A549 (cell line): ENCODE measurements around the gene MCM7. TPM values are rescaled to one million over a fixed set of nuclear protein-coding genes. Genes with fewer than 3 reads are reported as not detected.

Source experiments
- ATAC-seq, 2 experiments: fragments of 200-7000 bp in 1 of 2; fragments of >200 bp in 1 of 2; cut with Nextera tagmentation in 1 of 2; cut with Tn5 transposase in 1 of 2; 3 replicates each; pipeline versions ENCODE4 v1.8.0 to v1.9.1; 2018 to 2020; ENCODE audit warnings: mild to moderate bottlenecking in 1 of 2, moderate library complexity in 1 of 2
- CTCF ChIA-PET: fragments of 300-600 bp; sonication (Branson Sonifier 250); formaldehyde crosslinking; extraction: SDS; loops from one replicate; lab custom pipeline; 2021; ENCODE audit warnings: antibody characterized with exemption, inconsistent platforms; lab: Yijun Ruan, JAX
- POLR2A ChIA-PET: fragments of 350-600 bp; formaldehyde crosslinking; extraction: SDS; loops from one replicate; lab custom pipeline; 2021; ENCODE audit warnings: antibody characterized with exemption, inconsistent platforms; lab: Yijun Ruan, JAX
- DNase-seq, 2 experiments: peaks; one replicate each; pipeline versions ENCODE4 v3.0.0 to v3.0.0-alpha.2; 2011 to 2016; ENCODE audit warnings: low read depth in 1 of 2, low spot score in 1 of 2
- FAIRE-seq: peaks from 2 replicates; lab custom pipeline; 2011; peaks lifted over from hg19 to GRCh38; lab: Jason Lieb, UNC
- H3K27ac ChIP-seq, 2 experiments: fragments of >200 bp; sonication (Bioruptor Twin); formaldehyde crosslinking; 3 replicates each; pipeline ENCODE4 v1.5.1; 2016 to 2017
- H3K4me1 ChIP-seq: fragments of >200 bp; sonication (Bioruptor Twin); formaldehyde crosslinking; 3 replicates; pipeline ENCODE4 v1.6.1; 2016
- H3K4me2 ChIP-seq: fragments of >200 bp; sonication (Bioruptor Twin); formaldehyde crosslinking; 3 replicates; pipeline ENCODE4 v1.6.1; 2016
- H3K4me3 ChIP-seq: fragments of >200 bp; sonication (Bioruptor Twin); formaldehyde crosslinking; 3 replicates; pipeline ENCODE4 v1.5.1; 2016
- H3K9me3 ChIP-seq: fragments of >200 bp; sonication (Bioruptor Twin); formaldehyde crosslinking; 3 replicates; pipeline ENCODE4 v1.6.1; 2016
- CEBPB ChIP-seq, 2 experiments: fragments of >200 bp in 1 of 2; sonication (Bioruptor Twin) in 1 of 2; formaldehyde crosslinking in 1 of 2; IDR thresholded peaks; 2 replicates each; pipeline ENCODE4 v1.6.1; 2012 to 2016
- CTCF ChIP-seq: fragments of >200 bp; sonication (Bioruptor Twin); formaldehyde crosslinking; IDR thresholded peaks from 3 replicates; pipeline ENCODE4 v1.5.1; 2016
- EP300 ChIP-seq, 2 experiments: fragments of >200 bp; sonication (Bioruptor Twin); formaldehyde crosslinking; IDR thresholded peaks; 2 replicates in 1 of 2; 3 replicates in 1 of 2; pipeline ENCODE4 v1.6.1; 2016 to 2017
- ESRRA ChIP-seq: fragments of 150-350 bp; IDR thresholded peaks from 2 replicates; pipeline ENCODE4 v1.6.1; 2014; ENCODE audit warnings: mild to moderate bottlenecking, low read length, borderline replicate concordance
- FOSB ChIP-seq: fragments of 250-450 bp; sonication (Bioruptor Pico); IDR thresholded peaks from 2 replicates; pipeline ENCODE4 v1.5.0; 2020; ENCODE audit warnings: mild to moderate bottlenecking, moderate library complexity
- HDAC2 ChIP-seq: fragments of 200-600 bp; sonication (generic); IDR thresholded peaks from 2 replicates; pipeline ENCODE4 v1.6.1; 2016
- HEYL ChIP-seq: fragments of 250-450 bp; sonication (Bioruptor Pico); IDR thresholded peaks from 2 replicates; pipeline ENCODE4 v1.8.0; 2021; ENCODE audit warnings: mild to moderate bottlenecking, moderate library complexity
- HOXA7 ChIP-seq: fragments of 250-450 bp; sonication (Bioruptor Pico); IDR thresholded peaks from 2 replicates; pipeline ENCODE4 v1.5.0; 2020; ENCODE audit warnings: mild to moderate bottlenecking, moderate library complexity
- HOXB13 ChIP-seq: fragments of 250-450 bp; sonication (Bioruptor Pico); IDR thresholded peaks from 2 replicates; pipeline ENCODE4 v1.5.0; 2020; ENCODE audit warnings: low read depth, mild to moderate bottlenecking, moderate library complexity
- HOXB5 ChIP-seq: fragments of 250-450 bp; sonication (Bioruptor Pico); IDR thresholded peaks from 2 replicates; pipeline ENCODE4 v1.5.0; 2020; ENCODE audit warnings: mild to moderate bottlenecking, moderate library complexity
- JUN ChIP-seq, 2 experiments: fragments of >200 bp; sonication (Bioruptor Twin); formaldehyde crosslinking; IDR thresholded peaks; 2 replicates in 1 of 2; 3 replicates in 1 of 2; pipeline ENCODE4 v1.6.1; 2016 to 2017
- KDM1A ChIP-seq: fragments of 200-600 bp; sonication (generic); IDR thresholded peaks from 2 replicates; pipeline ENCODE4 v1.6.1; 2016; ENCODE audit warnings: low read depth, mild to moderate bottlenecking
- KDM5A ChIP-seq: fragments of 200-600 bp; sonication (generic); IDR thresholded peaks from 2 replicates; pipeline ENCODE4 v1.6.1; 2016; ENCODE audit warnings: antibody characterized with exemption, mild to moderate bottlenecking
- MAFK ChIP-seq: fragments of 450-650 bp; IDR thresholded peaks from 2 replicates; pipeline ENCODE4 v1.6.1; 2014; ENCODE audit not compliant: partially characterized antibody
- MAZ ChIP-seq: fragments of 150-350 bp; IDR thresholded peaks from 2 replicates; pipeline ENCODE4 v1.6.1; 2014; ENCODE audit warnings: antibody characterized with exemption, low read depth, low read length, borderline replicate concordance
- MYC ChIP-seq: IDR thresholded peaks from 2 replicates; pipeline ENCODE4 v1.6.1; 2012; ENCODE audit warnings: mild to moderate bottlenecking, inconsistent platforms, low read length, improper control_type of control experiment, borderline replicate concordance
- NFE2L2 ChIP-seq: fragments of 150-350 bp; conservative IDR thresholded peaks from 2 replicates; pipeline ENCODE4 v1.6.1; 2014; ENCODE audit warnings: low read length
- NPAS2 ChIP-seq: fragments of 250-450 bp; sonication (Bioruptor Pico); IDR thresholded peaks from 2 replicates; pipeline ENCODE4 v1.8.0; 2022; ENCODE audit warnings: mild to moderate bottlenecking, moderate library complexity, borderline replicate concordance
- PHF8 ChIP-seq: fragments of 200-600 bp; sonication (generic); IDR thresholded peaks from 2 replicates; pipeline ENCODE4 v1.6.1; 2016; ENCODE audit warnings: low read depth, mild to moderate bottlenecking, antibody characterized with exemption, moderate library complexity, borderline replicate concordance
- POLR2A ChIP-seq: IDR thresholded peaks from 2 replicates; pipeline ENCODE4 v1.6.1; 2012; ENCODE audit warnings: mild to moderate bottlenecking, low read length
- RAD21 ChIP-seq, 2 experiments: fragments of >200 bp in 1 of 2; sonication (Bioruptor Twin) in 1 of 2; formaldehyde crosslinking in 1 of 2; IDR thresholded peaks in 1 of 2; conservative IDR thresholded peaks in 1 of 2; 2 replicates in 1 of 2; 3 replicates in 1 of 2; pipeline ENCODE4 v1.6.1; 2012 to 2018; ENCODE audit warnings: inconsistent platforms in 1 of 2
- RARB ChIP-seq: fragments of 250-450 bp; sonication (Bioruptor Pico); IDR thresholded peaks from 2 replicates; pipeline ENCODE4 v1.8.0; 2021; ENCODE audit warnings: mild to moderate bottlenecking, moderate library complexity
- RFX5 ChIP-seq: fragments of 450-650 bp; IDR thresholded peaks from 2 replicates; pipeline ENCODE4 v1.7.1; 2014; ENCODE audit warnings: antibody characterized with exemption, mild to moderate bottlenecking, moderate library complexity
- RNF2 ChIP-seq: fragments of 200-600 bp; sonication (generic); IDR thresholded peaks from 2 replicates; pipeline ENCODE4 v1.6.1; 2016; ENCODE audit warnings: low read depth, mild to moderate bottlenecking, antibody characterized with exemption, moderate library complexity, borderline replicate concordance
- SREBF2 ChIP-seq: fragments of 450-650 bp; IDR thresholded peaks from 2 replicates; pipeline ENCODE4 v1.6.1; 2014; ENCODE audit warnings: mild to moderate bottlenecking, moderate library complexity
- TP53 ChIP-seq: fragments of 250-450 bp; sonication (Bioruptor Pico); IDR thresholded peaks from 2 replicates; pipeline ENCODE4 v1.5.0; 2021; ENCODE audit warnings: mild to moderate bottlenecking, moderate library complexity
- ZC3H11A ChIP-seq: fragments of 450-650 bp; IDR thresholded peaks from 2 replicates; pipeline ENCODE4 v1.6.1; 2014; ENCODE audit warnings: antibody characterized with exemption, mild to moderate bottlenecking
- ZFP36 ChIP-seq: fragments of 450-650 bp; IDR thresholded peaks from 2 replicates; pipeline ENCODE4 v1.6.1; 2014; ENCODE audit warnings: borderline replicate concordance; ENCODE audit not compliant: partially characterized antibody
- WGBS: methylation state at CpG from one replicate; pipeline ENCODE4 v1.1.6; 2017; ENCODE audit errors: missing lambda C conversion rate; 5-methylcytosine and 5-hydroxymethylcytosine counted together
- polyA plus RNA-seq, 4 experiments: library from polyadenylated mRNA; depleted of rRNA in 3 of 4; stranded (reverse); fragments of >200 nt; fragmentation: RNase III in 1 of 4; extraction: RNeasy Plus Mini Kit Qiagen cat#74134 plus additional on column Dnase treatment in 1 of 4; gene quantifications; 2 replicates in 3 of 4; 3 replicates in 1 of 4; pipeline ENCODE4 v1.2.3, GENCODE V29; 2011 to 2017
- TF ChIP-seq, protein P1 (sequence below): fragments of 250-450 bp; sonication (Bioruptor Pico); IDR thresholded peaks from 2 replicates; pipeline ENCODE4 v1.5.0; 2021; ENCODE audit warnings: mild to moderate bottlenecking, moderate library complexity, borderline replicate concordance
- TF ChIP-seq, protein P2 (sequence below): fragments of 200-600 bp; sonication (generic); IDR thresholded peaks from 2 replicates; pipeline ENCODE4 v1.6.1; 2016; ENCODE audit warnings: antibody characterized with exemption, mild to moderate bottlenecking, moderate library complexity
- TF ChIP-seq, protein P3 (sequence below): IDR thresholded peaks from 2 replicates; pipeline ENCODE4 v1.6.1; 2012; ENCODE audit warnings: low read depth, borderline replicate concordance
- TF ChIP-seq, protein P4 (sequence below): IDR thresholded peaks from 2 replicates; pipeline ENCODE4 v1.6.1; 2012

MCM7 gene
- polyA plus RNA-seq, 2 of the 4 experiments (the other 2 are of a cell fraction) = 145 to 287 TPM

- Histone ChIP-seq H3K4me2 (peak within 1 kb of the TSS; percentile 77), H3K4me1 (peaks cover 7% of the 10 kb centered on the region; the same call in 2 of the 3 replicates), H3K4me3 (peak within 1 kb of the TSS; percentile 85), H3K9me3 (no peaks in the 10 kb centered on the region), H3K27ac (peak within 1 kb of the TSS; percentile 89 to 93)
- no peak for FAIRE-seq
- DNase-seq = peak; percentile 79 to 88
- CTCF ChIA-PET = interaction anchor here (0.6 to 12.5 kb wide), 8 partner anchors 11 to 70 kb away, joined by 3 to 128 read pairs (median 4); no protein-coding TSS in a partner anchor
- WGBS = 1% methylated on average over 38 of the region's 47 CpGs
- peak; percentile 94 to 96 for ATAC-seq
- POLR2A ChIA-PET = interaction anchor here (0.5 to 1.9 kb wide), 10 partner anchors 14 to 433 kb away, joined by 3 to 11 read pairs (median 4); partner anchors contain the start of genes AP4M1, GJC3, MCM7 and TRIM4
- TF ChIP-seq, protein P1, sequence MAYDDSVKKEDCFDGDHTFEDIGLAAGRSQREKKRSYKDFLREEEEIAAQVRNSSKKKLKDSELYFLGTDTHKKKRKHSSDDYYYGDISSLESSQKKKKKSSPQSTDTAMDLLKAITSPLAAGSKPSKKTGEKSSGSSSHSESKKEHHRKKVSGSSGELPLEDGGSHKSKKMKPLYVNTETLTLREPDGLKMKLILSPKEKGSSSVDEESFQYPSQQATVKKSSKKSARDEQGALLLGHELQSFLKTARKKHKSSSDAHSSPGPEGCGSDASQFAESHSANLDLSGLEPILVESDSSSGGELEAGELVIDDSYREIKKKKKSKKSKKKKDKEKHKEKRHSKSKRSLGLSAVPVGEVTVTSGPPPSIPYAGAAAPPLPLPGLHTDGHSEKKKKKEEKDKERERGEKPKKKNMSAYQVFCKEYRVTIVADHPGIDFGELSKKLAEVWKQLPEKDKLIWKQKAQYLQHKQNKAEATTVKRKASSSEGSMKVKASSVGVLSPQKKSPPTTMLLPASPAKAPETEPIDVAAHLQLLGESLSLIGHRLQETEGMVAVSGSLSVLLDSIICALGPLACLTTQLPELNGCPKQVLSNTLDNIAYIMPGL (CRISPR knock-in tag) = no peak; the same call in 1 of the 2 replicates
- TF ChIP-seq, protein P2, sequence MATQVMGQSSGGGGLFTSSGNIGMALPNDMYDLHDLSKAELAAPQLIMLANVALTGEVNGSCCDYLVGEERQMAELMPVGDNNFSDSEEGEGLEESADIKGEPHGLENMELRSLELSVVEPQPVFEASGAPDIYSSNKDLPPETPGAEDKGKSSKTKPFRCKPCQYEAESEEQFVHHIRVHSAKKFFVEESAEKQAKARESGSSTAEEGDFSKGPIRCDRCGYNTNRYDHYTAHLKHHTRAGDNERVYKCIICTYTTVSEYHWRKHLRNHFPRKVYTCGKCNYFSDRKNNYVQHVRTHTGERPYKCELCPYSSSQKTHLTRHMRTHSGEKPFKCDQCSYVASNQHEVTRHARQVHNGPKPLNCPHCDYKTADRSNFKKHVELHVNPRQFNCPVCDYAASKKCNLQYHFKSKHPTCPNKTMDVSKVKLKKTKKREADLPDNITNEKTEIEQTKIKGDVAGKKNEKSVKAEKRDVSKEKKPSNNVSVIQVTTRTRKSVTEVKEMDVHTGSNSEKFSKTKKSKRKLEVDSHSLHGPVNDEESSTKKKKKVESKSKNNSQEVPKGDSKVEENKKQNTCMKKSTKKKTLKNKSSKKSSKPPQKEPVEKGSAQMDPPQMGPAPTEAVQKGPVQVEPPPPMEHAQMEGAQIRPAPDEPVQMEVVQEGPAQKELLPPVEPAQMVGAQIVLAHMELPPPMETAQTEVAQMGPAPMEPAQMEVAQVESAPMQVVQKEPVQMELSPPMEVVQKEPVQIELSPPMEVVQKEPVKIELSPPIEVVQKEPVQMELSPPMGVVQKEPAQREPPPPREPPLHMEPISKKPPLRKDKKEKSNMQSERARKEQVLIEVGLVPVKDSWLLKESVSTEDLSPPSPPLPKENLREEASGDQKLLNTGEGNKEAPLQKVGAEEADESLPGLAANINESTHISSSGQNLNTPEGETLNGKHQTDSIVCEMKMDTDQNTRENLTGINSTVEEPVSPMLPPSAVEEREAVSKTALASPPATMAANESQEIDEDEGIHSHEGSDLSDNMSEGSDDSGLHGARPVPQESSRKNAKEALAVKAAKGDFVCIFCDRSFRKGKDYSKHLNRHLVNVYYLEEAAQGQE = no peak
- TF ChIP-seq RARB (CRISPR knock-in tag) = no peak
- peak; percentile 83 to 84 for TF ChIP-seq JUN (IDR thresholded peaks at IDR 0.05)
- no peak for TF ChIP-seq HOXB5 (CRISPR knock-in tag)
- TF ChIP-seq, protein P3, sequence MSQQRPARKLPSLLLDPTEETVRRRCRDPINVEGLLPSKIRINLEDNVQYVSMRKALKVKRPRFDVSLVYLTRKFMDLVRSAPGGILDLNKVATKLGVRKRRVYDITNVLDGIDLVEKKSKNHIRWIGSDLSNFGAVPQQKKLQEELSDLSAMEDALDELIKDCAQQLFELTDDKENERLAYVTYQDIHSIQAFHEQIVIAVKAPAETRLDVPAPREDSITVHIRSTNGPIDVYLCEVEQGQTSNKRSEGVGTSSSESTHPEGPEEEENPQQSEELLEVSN = no peak
- no peak for TF ChIP-seq NPAS2
- TF ChIP-seq, protein P4, sequence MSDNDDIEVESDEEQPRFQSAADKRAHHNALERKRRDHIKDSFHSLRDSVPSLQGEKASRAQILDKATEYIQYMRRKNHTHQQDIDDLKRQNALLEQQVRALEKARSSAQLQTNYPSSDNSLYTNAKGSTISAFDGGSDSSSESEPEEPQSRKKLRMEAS = peak; percentile 65
- TF ChIP-seq MAFK = no peak
- no peak for TF ChIP-seq RFX5
- no peak for TF ChIP-seq ZC3H11A
- no peak for TF ChIP-seq RNF2
- TF ChIP-seq KDM1A = no peak
- no peak for TF ChIP-seq HOXA7 (CRISPR knock-in tag)
- TF ChIP-seq KDM5A = no peak
- TF ChIP-seq HDAC2 = no peak
- TF ChIP-seq FOSB (CRISPR knock-in tag) = 0 out of 2 replicates have a peak, but pooled peaks have one; percentile 53
- no peak for TF ChIP-seq MYC
- TF ChIP-seq ZFP36 = no peak
- TF ChIP-seq SREBF2 = no peak
- no peak for TF ChIP-seq NFE2L2
- TF ChIP-seq HOXB13 = no peak
- no peak for TF ChIP-seq CEBPB (IDR thresholded peaks at IDR 0.05)
- TF ChIP-seq EP300 (IDR thresholded peaks at IDR 0.05) = no peak
- TF ChIP-seq PHF8 = peak; percentile 85; the same call in 1 of the 2 replicates
- TF ChIP-seq MAZ = 0 out of 2 replicates have a peak, but pooled peaks have one; percentile 58
- peak; percentile 20; the same call in 1 of the 3 replicates for TF ChIP-seq CTCF
- TF ChIP-seq HEYL = no peak
- no peak for TF ChIP-seq ESRRA
- peak; percentile 87 for TF ChIP-seq POLR2A
- TF ChIP-seq RAD21 (conservative IDR thresholded peaks at IDR 0.05 in 1 of 2, IDR thresholded peaks at IDR 0.05 in 1 of 2) = no peak
- no peak for TF ChIP-seq TP53
These were observed 51.5 kb downstream of the MCM7 start, which contains the start of gene ZSCAN21 for GRCh38 chr7:100049441-100050291. Gene ZSCAN21, plus strand, starts transcription at chr7:100049774. Its CDS starts 7,233 bp downstream, at chr7:100057007.
